Ramos (cell line): ENCODE data around the gene GRIK1.
"Not testable (repeated sequence)": the region's sequence is repeated elsewhere in the genome, so short reads cannot be mapped to it uniquely, and the experiment has no call there.

Experiments
- in situ Hi-C: fragments of 300-500 bp; cut with MboI; formaldehyde crosslinking; loops from one replicate; pipeline ENCODE4 v1.14.3; 2022; ENCODE audit warnings: low sequenced_read_pairs; ENCODE audit not compliant: unreplicated experiment

The GRIK1 gene

DNA sequence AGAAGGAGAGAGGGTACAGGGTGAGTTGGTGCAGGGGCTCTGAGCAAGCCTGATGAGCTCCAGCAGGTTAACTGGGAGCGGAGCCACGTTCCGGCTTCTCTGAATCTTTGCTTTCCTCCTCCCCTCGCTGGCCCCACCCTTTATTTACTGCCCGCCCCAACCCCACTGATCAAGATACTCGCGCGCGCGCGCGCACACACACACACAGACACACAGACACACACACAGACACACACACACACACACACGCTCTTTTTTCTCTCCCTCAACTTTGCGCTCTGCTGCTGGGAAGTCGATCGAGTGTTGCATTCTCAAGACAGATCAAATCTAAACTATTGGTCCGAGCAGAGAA is at the start of gene GRIK1:
Gene GRIK1, minus strand, starts transcription at position 73 of the 352 bp plus-strand sequence.
- in situ Hi-C loops: no loop called here

DNA sequence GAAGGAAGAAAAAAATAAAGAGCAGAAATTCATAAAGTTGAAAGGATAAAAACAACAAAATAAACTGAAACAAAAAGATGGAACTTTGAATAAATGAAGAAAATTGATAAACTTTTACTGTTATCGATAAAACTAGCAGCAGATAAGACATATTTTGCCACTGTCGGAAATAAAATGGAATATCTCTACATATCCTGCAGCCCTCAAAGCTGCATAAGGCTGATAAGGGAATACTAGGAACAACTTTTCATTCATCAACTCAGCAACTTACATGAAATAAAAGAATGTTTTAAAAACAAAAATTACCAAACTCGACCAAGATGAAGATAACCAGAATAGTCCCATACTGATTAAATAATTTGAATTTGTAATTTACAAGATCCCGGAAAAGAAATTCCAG is 48.0 kb upstream of the GRIK1 start:
- in situ Hi-C loops: no loop called here

DNA sequence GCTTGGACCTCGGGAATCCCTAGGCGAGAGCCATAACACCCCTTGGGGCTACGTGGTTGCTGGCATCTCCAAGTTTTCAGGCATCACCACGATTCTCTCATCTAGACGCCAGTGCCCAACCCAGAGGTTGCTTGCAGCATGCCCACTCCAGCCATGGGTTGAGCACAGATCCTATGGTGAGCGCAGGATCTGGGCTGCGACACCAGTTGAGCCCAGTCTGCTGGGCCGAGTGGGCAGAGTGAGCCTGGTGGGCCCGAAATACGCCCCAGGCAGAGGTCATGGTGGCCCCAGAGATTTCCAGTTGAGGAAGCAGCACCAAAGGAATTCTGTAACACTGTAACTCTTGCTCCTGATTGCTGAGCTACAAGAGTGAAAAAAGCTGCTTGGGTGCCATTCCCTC is 46.1 kb upstream of the GRIK1 start:
- in situ Hi-C loops: no loop called here

DNA sequence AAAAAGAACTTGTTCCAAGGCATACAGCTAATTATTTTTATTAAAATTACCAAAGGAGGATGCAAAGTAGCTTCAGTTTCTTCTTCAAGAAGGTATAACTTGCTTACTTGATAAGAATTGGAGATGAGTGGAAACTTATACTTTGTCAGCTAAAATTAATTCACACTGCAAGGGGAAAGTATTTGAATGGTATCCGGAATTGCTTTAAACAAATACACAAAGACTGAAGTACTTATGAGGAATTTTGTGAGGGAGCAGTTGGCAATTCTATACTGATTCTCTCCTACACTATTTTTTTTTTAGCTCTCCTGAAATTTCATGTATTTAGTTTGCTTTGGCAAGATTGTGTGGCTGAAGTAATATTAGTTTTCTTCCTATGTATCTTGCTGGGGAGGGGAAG is 39.2 kb upstream of the GRIK1 start:
- in situ Hi-C loops: no loop called here

DNA sequence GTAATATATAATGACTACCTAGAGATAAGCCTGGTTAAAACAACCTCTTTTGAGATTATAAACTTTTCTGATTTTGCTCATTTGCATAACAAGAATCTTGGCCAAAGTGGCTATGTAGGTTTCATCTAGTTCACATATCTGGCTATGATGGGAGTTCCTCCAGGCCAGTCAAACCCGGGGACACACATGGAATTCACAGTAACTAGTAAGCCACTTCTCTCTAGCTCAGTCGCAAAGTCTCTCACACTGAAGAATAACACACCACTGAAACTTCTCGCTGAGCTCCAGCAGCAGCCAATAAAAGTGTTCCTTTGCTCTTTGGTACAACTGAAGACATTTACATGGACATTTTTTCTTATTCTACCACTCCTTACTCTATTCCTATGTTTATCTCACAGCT is 36.0 kb upstream of the GRIK1 start:
- in situ Hi-C loops: no loop called here

DNA sequence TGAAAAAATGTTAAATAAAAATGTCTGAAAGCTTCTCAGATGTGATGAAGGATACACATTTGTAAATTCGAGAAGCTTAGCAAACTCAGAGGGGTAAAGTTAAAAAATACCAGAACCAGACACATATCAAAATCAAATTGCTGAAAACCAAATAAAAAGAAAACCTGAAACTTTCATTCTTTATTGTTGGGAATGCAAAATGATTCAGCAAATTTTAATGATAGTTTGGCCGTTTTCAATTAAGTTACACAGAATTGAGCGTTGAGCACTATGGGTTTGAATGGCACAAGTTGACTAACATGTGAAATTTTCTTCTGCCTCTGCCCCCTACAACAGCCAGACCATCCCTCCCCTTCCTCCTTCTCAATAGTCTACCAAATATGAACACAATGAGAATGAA is 33.5 kb upstream of the GRIK1 start:
- in situ Hi-C loops: no loop called here

DNA sequence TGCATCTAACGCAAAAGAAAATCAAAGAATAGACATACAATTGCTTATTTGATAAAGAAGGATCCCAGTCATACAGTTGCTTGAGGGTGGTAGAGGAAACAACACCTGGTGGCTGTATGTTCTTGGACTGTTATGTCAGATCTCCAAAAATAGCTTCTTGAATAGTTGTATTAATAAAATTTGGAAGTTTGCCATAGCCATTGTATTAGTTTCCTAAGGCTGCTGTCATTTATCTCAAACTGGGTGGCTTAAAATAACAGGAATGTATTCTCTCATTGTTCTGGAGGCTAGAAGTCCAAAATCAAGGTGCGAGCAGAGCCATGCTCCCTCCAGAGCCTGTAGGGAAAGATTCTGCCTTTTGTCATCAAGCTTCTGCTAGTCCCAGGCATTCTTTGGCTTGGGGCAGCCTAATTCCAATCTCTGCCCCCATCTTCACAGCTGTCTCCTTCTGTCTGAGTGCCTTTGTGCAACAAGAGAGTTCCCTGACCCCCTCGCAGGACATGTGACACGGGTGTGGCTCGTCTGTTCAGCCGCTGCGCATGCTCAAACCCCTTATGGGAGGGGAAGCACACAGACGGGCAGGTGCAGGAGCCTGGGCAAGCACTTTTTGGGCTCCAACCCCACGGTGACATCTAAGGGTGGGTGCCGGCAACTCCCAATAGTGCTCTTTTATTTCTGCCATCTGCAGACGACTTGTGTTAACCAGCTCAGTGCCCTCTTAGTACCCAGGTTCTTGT is 21.7 kb upstream of the GRIK1 start:
- in situ Hi-C loops: no loop called here

DNA sequence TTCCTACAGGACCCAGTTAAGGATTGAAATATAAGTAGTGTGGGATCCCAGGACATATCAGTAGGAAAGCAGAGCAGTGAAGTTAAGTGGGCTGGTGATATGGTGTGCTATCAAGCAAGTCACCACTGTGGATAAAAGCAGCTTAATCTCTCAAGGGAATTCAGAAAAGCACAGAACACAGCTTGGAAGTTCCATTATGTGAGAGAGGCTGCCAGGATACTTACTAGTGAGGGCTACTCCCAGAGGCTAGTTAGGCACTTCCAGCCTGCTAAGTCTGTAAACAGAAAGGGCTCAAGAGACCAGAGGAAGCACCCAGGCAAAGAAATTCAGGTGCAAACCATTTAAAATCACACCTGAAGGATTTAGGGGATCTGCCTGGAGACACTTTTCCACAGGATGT is 18.8 kb upstream of the GRIK1 start:
- in situ Hi-C loops: no loop called here

DNA sequence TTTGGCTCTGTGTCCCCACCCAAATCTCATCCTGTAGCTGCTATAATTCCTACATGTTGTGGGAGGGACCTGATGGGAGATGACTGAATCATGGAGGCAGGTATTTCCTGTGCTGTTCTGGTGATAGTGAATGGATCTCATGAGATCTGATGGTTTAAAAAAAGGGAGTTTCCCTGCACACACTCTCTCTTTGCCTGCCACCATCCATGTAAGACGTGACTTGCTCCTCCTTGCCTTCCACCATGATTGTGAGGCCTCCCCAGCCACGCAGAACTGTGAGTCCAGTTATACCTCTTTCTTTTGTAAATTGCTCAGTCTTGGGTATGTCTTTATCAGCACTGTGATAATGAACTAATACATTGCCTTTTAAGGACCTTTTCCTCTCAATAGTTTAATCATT is 18.2 kb upstream of the GRIK1 start:
- in situ Hi-C loops: not testable (repeated sequence)

DNA sequence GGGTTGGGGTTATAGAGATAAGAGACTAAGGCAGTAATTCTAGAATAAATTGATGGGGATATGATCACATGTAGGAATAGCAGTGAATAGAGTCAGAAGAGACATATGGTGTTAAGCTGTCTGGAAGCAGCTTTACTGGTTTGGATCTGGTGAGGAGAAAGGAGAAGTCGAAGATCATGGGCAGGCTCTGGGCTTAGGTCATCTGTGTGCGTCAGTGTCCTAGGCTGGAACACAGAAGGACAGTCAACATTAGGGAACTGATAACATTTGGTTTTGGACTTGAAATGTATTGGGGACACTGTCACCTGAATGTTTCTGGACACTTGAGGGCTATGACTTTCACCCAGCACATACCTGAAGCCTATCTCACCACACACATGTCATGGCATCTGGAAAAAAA is 13.9 kb upstream of the GRIK1 start:
- in situ Hi-C loops: no loop called here

DNA sequence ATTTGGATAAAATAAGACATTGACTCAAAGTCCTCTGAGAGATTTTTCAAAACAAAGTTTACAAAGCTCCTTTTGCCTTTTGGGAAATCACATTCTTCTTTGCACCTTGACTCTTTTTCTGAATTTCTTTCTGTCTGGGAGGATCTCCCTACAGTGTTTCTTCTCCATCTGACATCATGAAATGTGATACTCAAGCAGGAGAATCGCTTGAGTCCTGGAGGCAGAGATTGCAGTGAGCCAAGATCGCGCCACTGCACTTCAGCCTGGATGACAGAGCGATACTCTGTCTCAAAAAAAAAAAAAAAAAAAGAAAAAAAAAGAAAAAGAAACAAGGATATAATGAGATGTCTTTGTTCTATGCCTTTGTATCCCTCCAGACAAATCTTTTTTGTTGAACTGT is 13.3 kb upstream of the GRIK1 start:
- in situ Hi-C loops: no loop called here

DNA sequence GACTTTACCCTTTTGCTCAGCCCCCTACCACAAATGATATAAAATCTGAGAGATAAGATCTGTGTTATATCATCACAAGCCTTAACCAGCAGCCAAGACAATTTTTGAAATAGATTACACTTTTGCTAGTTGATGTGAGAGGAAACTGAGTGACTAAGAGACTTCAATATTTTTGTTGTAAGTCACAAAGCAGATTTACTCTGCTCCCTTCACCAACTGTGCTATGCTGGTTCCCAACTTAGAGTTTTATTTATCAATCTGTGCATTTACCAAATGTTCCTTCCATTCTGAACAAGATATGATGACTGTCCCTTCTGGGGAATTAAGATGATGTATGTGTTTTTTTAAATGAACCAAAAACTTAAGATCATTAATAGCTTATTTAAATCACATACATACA is 12.1 kb upstream of the GRIK1 start:
- in situ Hi-C loops: no loop called here

DNA sequence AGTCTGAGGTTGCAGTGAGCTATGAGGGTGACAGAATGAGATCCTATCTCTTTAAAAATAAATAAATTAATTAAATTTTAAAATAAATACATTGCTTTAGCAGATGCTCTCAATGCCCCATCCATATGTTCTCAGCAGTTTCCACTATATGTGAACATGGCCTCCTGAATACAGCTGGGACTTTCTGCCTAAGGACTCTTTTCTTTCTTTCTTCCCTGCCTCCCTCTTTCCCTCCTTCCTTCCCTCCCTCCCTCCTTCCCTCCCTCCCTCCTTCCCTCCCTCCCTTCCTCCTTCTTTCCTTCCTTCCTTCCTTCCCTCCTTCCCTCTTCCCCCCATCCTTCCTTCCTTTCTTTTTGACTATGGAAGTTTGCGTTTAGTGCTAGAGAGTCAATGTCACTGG is 10.2 kb upstream of the GRIK1 start:
- in situ Hi-C loops: no loop called here

DNA sequence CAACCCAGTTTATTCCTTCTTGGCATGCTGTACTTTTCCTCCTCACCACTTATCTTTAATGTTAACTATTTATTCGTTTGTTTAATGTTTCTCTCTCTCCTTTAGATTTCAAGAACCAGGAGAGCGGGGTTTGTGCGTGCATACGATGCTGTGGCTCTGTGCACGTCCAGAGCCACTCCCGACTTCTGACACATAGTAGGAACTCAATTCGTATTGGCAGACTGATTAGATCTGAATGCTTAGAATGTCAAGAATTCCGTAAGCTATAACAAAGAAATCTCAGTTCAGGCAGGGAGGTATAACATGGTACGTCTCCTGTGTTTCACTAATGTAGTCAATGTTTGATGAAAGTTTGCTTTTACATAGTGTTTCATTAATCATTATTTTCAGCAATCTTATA is 7.3 kb upstream of the GRIK1 start:
- in situ Hi-C loops: no loop called here

DNA sequence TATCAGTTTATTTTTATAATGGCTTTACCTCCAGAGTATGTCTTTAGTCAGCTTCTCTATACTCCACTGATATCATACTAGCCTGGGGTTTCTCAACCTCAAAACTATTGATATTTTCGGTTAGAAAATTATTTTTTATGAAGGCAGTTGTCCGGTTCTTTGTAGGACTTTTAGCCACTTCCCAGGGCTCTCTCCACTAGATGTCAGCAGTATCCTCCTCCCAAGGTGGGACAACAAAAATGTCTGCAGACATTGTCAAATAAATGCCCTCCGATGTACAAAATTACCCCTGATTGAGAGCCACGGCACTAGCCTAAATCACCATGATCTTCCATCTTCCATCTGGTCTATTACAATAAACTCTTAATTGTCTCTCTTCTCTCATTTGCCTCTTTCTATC is 4.1 kb upstream of the GRIK1 start:
- in situ Hi-C loops: no loop called here

DNA sequence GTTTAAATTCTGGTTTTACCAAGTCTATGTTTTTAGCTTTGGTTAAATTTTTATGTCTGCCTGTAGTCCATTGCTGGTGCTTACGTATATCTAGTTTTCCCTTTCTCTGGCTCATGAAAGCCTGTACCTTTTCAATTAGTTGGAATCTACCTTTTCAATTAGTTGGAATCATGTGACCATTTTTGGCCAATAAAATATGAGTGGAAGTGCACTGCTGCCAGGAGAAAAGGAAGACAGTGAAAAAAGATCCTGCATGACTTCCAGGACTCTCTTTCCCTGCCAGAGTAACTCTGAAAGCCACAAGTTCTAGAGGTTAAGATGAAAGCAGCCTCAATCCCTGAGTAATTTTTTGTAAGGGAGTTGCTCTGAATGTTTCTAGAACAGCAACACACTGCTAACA is 2.2 kb upstream of the GRIK1 start:
- in situ Hi-C loops: no loop called here

DNA sequence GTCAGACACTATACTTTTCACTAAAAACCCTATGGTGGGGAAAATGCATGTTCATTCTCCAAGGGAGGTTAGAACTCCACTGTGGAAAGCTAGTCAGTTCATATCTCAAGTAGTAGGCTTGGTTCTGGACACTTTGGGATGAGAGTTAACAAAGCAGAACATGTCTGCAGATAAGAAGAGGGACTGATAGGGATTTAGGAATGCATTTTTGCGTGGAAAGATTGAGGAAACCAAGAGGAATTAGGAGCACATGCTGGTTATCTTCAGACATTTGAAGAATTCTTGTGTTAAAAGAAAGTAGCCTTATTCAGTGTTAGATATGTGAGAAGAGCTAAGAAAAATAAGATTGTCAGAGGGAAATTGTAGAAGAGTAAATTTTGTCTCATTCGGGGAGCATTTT is 1.2 kb upstream of the GRIK1 start:
- in situ Hi-C loops: no loop called here

DNA sequence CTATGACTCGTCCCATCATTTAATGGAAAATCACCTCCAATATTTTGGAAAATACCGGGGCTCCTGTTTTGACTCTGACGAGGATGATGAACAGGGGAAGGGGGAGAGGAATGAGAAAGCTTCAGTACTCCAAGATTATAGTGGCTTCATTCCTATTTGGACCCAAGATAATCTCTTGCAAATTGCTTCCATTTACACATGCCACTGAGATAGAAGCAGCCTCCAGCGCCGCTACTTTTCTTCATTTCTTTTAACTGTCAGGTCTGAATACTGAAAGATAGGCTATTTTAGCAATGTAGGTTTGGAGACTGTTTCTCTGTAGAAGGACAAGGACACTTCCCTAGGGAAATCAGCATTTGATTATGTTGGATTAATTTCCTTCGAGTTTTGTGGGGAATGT is 565 bp upstream of the GRIK1 start:
- in situ Hi-C loops: no loop called here

DNA sequence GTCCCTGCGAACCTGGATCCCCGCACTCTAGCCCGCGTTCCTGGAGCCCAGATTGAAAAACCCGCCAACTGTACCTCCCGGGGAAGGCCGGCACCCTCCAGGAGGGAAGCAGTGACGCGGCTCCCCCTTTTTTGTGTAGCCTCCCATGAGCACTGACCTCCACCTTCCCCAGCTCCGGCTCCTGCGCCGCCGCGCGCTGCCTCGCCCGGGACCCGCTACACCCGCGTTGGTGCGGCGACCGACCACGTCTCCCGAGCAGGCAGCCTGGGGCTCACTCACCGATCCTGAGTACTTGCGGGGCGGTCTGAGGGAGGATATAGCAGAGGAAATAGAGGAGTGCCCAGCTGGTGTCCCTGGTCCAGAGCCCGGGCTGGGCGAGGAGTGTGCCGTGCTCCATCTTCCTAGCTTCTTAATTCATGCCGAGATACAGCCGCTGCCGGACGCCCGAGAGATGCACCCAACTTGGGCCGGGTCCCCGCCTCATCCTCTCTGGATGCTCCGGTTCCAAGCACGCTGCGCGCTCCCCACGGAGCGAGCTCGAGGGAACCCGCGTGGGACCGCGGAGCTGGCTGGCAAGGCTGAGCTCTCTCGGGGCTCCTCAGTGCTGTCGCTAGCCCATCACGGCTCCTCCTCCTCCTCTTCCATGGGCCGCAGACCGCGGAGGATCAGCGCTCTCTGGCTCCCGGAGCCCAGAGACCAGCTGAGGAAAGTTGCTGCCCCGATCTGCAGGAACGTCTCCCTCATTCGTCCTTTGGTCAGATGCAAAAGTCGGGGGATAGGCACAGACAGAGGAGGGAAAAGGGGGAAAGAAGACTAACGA is 482 bp downstream of the GRIK1 start:
- in situ Hi-C loops: no loop called here

DNA sequence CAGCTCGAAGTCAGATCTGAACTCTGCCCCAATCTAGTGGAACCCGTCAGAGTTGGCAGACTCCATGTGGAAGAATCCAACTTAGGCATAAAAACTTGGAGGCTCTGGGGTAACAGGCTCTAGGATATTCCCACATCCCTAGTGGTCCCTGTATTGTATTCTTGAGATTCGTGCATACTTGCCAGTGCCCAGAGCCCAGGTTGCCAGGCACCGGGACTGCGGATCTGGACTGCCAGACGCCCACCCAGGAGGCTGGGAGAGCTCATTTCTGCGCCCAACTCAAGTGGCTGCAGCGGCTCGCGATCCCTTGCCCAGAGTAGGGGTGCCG is 1.1 kb downstream of the GRIK1 start:
- in situ Hi-C loops: no loop called here

DNA sequence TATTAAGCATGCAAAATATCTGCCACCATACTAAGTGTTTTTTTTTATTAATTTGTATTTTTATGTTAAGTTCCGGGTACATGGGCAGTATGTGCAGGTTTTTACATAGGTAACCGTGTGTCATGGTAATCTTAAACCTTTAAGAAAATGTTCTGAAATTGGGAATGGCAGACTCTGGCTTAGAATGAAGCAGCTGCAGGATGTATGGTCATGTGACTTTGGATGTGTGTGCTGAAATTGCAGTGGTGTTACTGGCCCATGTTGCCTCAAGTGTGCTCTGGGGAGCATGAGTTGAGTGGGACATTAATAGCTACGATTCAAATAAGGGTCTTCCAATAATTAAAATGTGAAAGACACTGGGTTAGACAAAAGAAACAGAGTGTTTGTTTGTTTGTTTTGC is 6.7 kb downstream of the GRIK1 start:
- in situ Hi-C loops: no loop called here

DNA sequence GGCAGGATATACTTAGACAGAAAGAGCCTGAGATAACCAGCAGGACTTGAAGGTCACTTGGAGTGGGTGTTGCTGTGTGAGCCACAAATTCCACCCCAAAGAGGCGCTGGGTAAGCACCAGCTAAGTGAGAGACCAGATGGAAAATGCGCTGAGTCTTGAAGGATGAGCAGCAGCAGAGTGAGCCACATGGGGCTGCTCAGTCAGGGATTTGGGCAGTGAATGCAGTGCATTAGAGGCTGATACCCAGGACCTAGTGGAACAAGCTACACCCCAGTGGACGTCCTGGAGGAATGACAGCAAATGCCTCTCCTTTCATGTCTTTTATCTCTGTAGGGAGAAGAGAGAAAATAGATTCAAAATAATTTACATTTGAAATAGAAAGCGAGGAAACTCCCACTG is 11.3 kb downstream of the GRIK1 start:
- in situ Hi-C loops: no loop called here
